ENCODE results near the gene NLRX1.

- TF ChIP-seq CTCF (IDR thresholded peaks at IDR 0.05; ENCODE audit: low read depth, low read length, missing input control) (no peak), RAD21 (IDR thresholded peaks at IDR 0.05) (no peak), RXRA (IDR thresholded peaks at IDR 0.05) (no peak), GABPA (IDR thresholded peaks at IDR 0.05 in 1 of 2, conservative IDR thresholded peaks at IDR 0.05 in 1 of 2) (no peak)
Measured at GRCh38 chr11:119175493-119176077, 7.1 kb downstream of the NLRX1 start.

Data from liver (tissue), 3 donors.